ENCODE data around the gene ARHGAP12.

The ARHGAP12 gene

GRCh38 chr10:31926765-31927564 lies 1.7 kb downstream of the ARHGAP12 start:
- Histone ChIP-seq H4K8ac (ENCODE audit: low read depth, low read length) (no peak overlapping the region), H3K27ac (ENCODE audit: low read depth, low read length) (no peak overlapping the region), H2BK12ac (ENCODE audit: low read length) (no peak overlapping the region), H3K79me2 (ENCODE audit: control insufficient read depth, insufficient read depth, low read length, poor library complexity) (peaks cover 12% of the 10 kb centered on the region), H3K4me1 (ENCODE audit: control insufficient read depth in 1 of 2, insufficient read depth in 2 of 2, low read length in 2 of 2) (peaks cover 4 to 9% of the 10 kb centered on the region in 2 experiments), H3K27me3 (ENCODE audit: insufficient read depth, low read length) (no peaks in the 10 kb centered on the region), H3K14ac (ENCODE audit: low read length) (no peak overlapping the region), H2AFZ (ENCODE audit: insufficient read depth, low read length, poor library complexity) (no peak overlapping the region), H3K4me3 (ENCODE audit: low read depth, low read length) (peak overlapping the region; percentile 36), H4K12ac (ENCODE audit: low read depth, low read length) (no peak overlapping the region), H2BK120ac (ENCODE audit: insufficient read depth, low read length, poor library complexity) (no peak overlapping the region), H3K4ac (ENCODE audit: low read depth, low read length) (peak overlapping the region; percentile 88), H3K18ac (ENCODE audit: low read length) (no peak overlapping the region), H3K9ac (ENCODE audit: low read length) (no peak overlapping the region), H3K23ac (ENCODE audit: low read length) (no peak overlapping the region), H2BK5ac (ENCODE audit: low read depth, low read length, poor library complexity) (no peak overlapping the region), H3K9me3 (ENCODE audit: insufficient read depth, low read depth, low read length) (peaks cover 2% of the 10 kb centered on the region), H3K79me1 (ENCODE audit: low read length) (peaks cover 12% of the 10 kb centered on the region), H4K91ac (ENCODE audit: low read depth, low read length) (no peak overlapping the region), H3K4me2 (ENCODE audit: low read length) (peak overlapping the region; percentile 94), H2AK5ac (ENCODE audit: low read length) (no peak overlapping the region), H3K36me3 (ENCODE audit: control insufficient read depth in 1 of 2, insufficient read depth in 2 of 2, low read length in 2 of 2) (no peaks in the 10 kb centered on the region)
- WGBS (ENCODE audit: extremely low coverage, insufficient coverage, insufficient read length) = no CpG with 5 or more reads among the region's 22 CpGs
- DNase-seq = peak in 1 of 2 donors; percentile 44

- H3K4ac ChIP-seq (ENCODE audit: low read depth, low read length) = peak overlapping the region; percentile 67
- no peak overlapping the region for H3K4me2 ChIP-seq (ENCODE audit: low read length)
- DNase-seq = no peak
- H3K4me1 ChIP-seq (ENCODE audit: control insufficient read depth in 1 of 2, insufficient read depth in 2 of 2, low read length in 2 of 2) = peaks cover 4 to 9% of the 10 kb centered on the region in 2 experiments
- H3K36me3 ChIP-seq (ENCODE audit: control insufficient read depth in 1 of 2, insufficient read depth in 2 of 2, low read length in 2 of 2) = no peaks in the 10 kb centered on the region
- H3K27me3 ChIP-seq (ENCODE audit: insufficient read depth, low read length) = no peaks in the 10 kb centered on the region
- no peak overlapping the region for H4K12ac ChIP-seq (ENCODE audit: low read depth, low read length)
- no peak overlapping the region for H4K8ac ChIP-seq (ENCODE audit: low read depth, low read length)
- peaks cover 12% of the 10 kb centered on the region for H3K79me2 ChIP-seq (ENCODE audit: control insufficient read depth, insufficient read depth, low read length, poor library complexity)
- H3K27ac ChIP-seq (ENCODE audit: low read depth, low read length) = no peak overlapping the region
- no peak overlapping the region for H2AK5ac ChIP-seq (ENCODE audit: low read length)
- peaks cover 2% of the 10 kb centered on the region for H3K9me3 ChIP-seq (ENCODE audit: insufficient read depth, low read depth, low read length)
- H2AFZ ChIP-seq (ENCODE audit: insufficient read depth, low read length, poor library complexity) = no peak overlapping the region
- H3K79me1 ChIP-seq (ENCODE audit: low read length) = peaks cover 12% of the 10 kb centered on the region
- WGBS (ENCODE audit: extremely low coverage, insufficient coverage, insufficient read length) = no CpG with 5 or more reads among the region's 5 CpGs
- no peak overlapping the region for H2BK5ac ChIP-seq (ENCODE audit: low read depth, low read length, poor library complexity)
- no peak overlapping the region for H3K18ac ChIP-seq (ENCODE audit: low read length)
- no peak overlapping the region for H3K9ac ChIP-seq (ENCODE audit: low read length)
- no peak overlapping the region for H3K23ac ChIP-seq (ENCODE audit: low read length)
- H2BK12ac ChIP-seq (ENCODE audit: low read length) = no peak overlapping the region
- H3K4me3 ChIP-seq (ENCODE audit: low read depth, low read length) = no peak overlapping the region
- H2BK120ac ChIP-seq (ENCODE audit: insufficient read depth, low read length, poor library complexity) = no peak overlapping the region
- H4K91ac ChIP-seq (ENCODE audit: low read depth, low read length) = no peak overlapping the region
- no peak overlapping the region for H3K14ac ChIP-seq (ENCODE audit: low read length)
Observed at GRCh38 chr10:31926160-31926559, 2.5 kb downstream of the ARHGAP12 start.

DNA sequence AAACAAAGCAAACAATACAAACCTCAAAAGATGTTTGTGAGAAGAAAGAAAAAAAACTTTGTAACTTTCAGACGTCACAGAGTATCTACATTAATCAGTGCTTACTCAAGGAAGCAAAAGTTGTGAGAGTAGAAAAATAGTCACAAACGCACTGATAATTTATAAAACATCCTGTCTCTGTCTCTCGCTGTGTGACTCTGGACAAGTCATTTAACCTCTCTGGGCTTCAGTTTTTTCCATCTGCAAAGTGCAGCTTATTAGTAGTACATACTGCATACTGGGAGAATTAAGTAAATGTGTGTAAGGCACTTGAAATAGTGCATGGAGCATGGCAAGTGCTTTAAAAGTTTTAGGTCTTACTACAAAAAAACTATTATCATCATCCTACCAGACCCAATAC lies 3.8 kb downstream of the ARHGAP12 start:
- Histone ChIP-seq H3K18ac (ENCODE audit: low read length) (no peak overlapping the region), H3K23ac (ENCODE audit: low read length) (no peak overlapping the region), H2AFZ (ENCODE audit: insufficient read depth, low read length, poor library complexity) (no peak overlapping the region), H3K4ac (ENCODE audit: low read depth, low read length) (peak overlapping the region; percentile 27), H3K14ac (ENCODE audit: low read length) (no peak overlapping the region), H3K36me3 (ENCODE audit: control insufficient read depth in 1 of 2, insufficient read depth in 2 of 2, low read length in 2 of 2) (no peaks in the 10 kb centered on the region), H3K27me3 (ENCODE audit: insufficient read depth, low read length) (no peaks in the 10 kb centered on the region), H4K8ac (ENCODE audit: low read depth, low read length) (no peak overlapping the region), H4K12ac (ENCODE audit: low read depth, low read length) (no peak overlapping the region), H3K4me2 (ENCODE audit: low read length) (no peak overlapping the region), H3K79me2 (ENCODE audit: control insufficient read depth, insufficient read depth, low read length, poor library complexity) (peaks cover 12% of the 10 kb centered on the region), H2BK12ac (ENCODE audit: low read length) (no peak overlapping the region), H2BK5ac (ENCODE audit: low read depth, low read length, poor library complexity) (no peak overlapping the region), H3K79me1 (ENCODE audit: low read length) (peaks cover 12% of the 10 kb centered on the region), H2BK120ac (ENCODE audit: insufficient read depth, low read length, poor library complexity) (no peak overlapping the region), H4K91ac (ENCODE audit: low read depth, low read length) (no peak overlapping the region), H3K4me3 (ENCODE audit: low read depth, low read length) (no peak overlapping the region), H3K9ac (ENCODE audit: low read length) (no peak overlapping the region), H3K27ac (ENCODE audit: low read depth, low read length) (no peak overlapping the region), H2AK5ac (ENCODE audit: low read length) (no peak overlapping the region), H3K9me3 (ENCODE audit: insufficient read depth, low read depth, low read length) (peaks cover 2% of the 10 kb centered on the region), H3K4me1 (ENCODE audit: control insufficient read depth in 1 of 2, insufficient read depth in 2 of 2, low read length in 2 of 2) (peaks cover 4 to 7% of the 10 kb centered on the region in 2 experiments)
- no peak for DNase-seq
- no CpG with 5 or more reads among the region's 3 CpGs for WGBS (ENCODE audit: extremely low coverage, insufficient coverage, insufficient read length)

DNA sequence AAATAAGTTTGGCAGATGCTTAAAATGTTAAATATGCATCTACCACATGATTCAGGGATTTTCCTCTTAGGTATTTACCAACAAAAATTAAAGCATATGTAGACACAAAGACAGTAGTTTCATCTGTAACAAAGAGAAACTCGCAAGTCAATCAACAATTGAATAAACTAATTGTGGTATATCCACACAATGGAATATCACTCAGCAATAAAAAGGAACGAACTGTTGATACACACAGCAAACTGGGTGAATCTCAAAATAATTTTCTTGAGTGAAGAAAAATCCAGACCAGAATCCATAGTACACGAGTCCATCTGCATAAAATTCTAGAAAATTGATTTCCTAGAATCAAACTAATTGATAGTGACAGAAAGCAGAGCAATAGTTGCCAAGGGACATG lies 5.2 kb downstream of the ARHGAP12 start:
- Histone ChIP-seq H3K18ac (ENCODE audit: low read length) (no peak overlapping the region), H3K9ac (ENCODE audit: low read length) (no peak overlapping the region), H2BK5ac (ENCODE audit: low read depth, low read length, poor library complexity) (no peak overlapping the region), H3K79me1 (ENCODE audit: low read length) (peaks cover 4% of the 10 kb centered on the region), H3K27ac (ENCODE audit: low read depth, low read length) (no peak overlapping the region), H2AK5ac (ENCODE audit: low read length) (no peak overlapping the region), H3K4me2 (ENCODE audit: low read length) (no peak overlapping the region), H3K27me3 (ENCODE audit: insufficient read depth, low read length) (no peaks in the 10 kb centered on the region), H3K4me3 (ENCODE audit: low read depth, low read length) (no peak overlapping the region), H4K91ac (ENCODE audit: low read depth, low read length) (no peak overlapping the region), H3K4ac (ENCODE audit: low read depth, low read length) (no peak overlapping the region), H3K14ac (ENCODE audit: low read length) (no peak overlapping the region), H3K4me1 (ENCODE audit: control insufficient read depth in 1 of 2, insufficient read depth in 2 of 2, low read length in 2 of 2) (peaks cover 4 to 5% of the 10 kb centered on the region in 2 experiments), H2BK12ac (ENCODE audit: low read length) (no peak overlapping the region), H3K36me3 (ENCODE audit: control insufficient read depth in 1 of 2, insufficient read depth in 2 of 2, low read length in 2 of 2) (no peaks in the 10 kb centered on the region), H2AFZ (ENCODE audit: insufficient read depth, low read length, poor library complexity) (no peak overlapping the region), H3K9me3 (ENCODE audit: insufficient read depth, low read depth, low read length) (peaks cover 2% of the 10 kb centered on the region), H4K12ac (ENCODE audit: low read depth, low read length) (no peak overlapping the region), H3K79me2 (ENCODE audit: control insufficient read depth, insufficient read depth, low read length, poor library complexity) (peaks cover 6% of the 10 kb centered on the region), H3K23ac (ENCODE audit: low read length) (no peak overlapping the region), H2BK120ac (ENCODE audit: insufficient read depth, low read length, poor library complexity) (no peak overlapping the region), H4K8ac (ENCODE audit: low read depth, low read length) (no peak overlapping the region)
- no peak for DNase-seq
- no CpG with 5 or more reads among the region's 3 CpGs for WGBS (ENCODE audit: extremely low coverage, insufficient coverage, insufficient read length)
